Measurements from ENCODE around the gene EPPIN.

DNA sequence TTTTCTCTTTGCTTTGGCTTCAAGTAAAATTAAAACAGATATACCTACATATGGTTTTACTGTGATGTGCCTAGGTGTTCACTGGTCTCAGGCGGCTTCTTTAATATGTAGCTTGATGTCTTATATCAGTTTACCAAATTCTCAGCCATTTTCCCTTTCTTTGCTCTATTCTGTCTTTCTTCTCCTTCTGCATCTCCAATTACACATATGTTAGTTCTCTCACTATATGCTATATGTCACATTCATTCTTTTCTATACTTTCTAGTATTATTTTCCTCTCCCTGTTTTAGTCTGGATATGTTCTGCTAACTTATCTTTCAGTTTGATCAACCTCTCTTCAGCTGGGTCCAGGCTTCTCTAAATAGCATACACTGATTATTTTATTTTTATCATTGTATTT is 46.3 kb upstream of the EPPIN start:
- TF ChIP-seq CTCF (conservative IDR thresholded peaks at IDR 0.05) (no peak), ZFX (IDR thresholded peaks at IDR 0.05) (no peak)

Data from C4-2B (cell line).